IMR-90 (cell line): ENCODE measurements around the gene OSCAR. TPM values are rescaled to one million over a fixed set of nuclear protein-coding genes. Genes with fewer than 3 reads are reported as not detected.

Experiments used
- ATAC-seq: fragments of 200-7000 bp; cut with Tn5 transposase; 2 replicates; pipeline ENCODE4 v1.9.1; 2020; ENCODE audit warnings: low read depth, mild to moderate bottlenecking, moderate library complexity
- BruUV-seq: library from RNA; stranded (reverse); fragments of 400-500 nt; replicated peaks from 2 replicates; lab custom pipeline; 2021; lab: Mats Ljungman, UMichigan
- CTCF ChIA-PET: fragments of 300-600 bp; formaldehyde crosslinking; extraction: SDS; loops from one replicate; lab custom pipeline; 2021; ENCODE audit warnings: antibody characterized with exemption; lab: Yijun Ruan, JAX
- POLR2A ChIA-PET: fragments of 300-600 bp; sonication (Branson Sonifier 250); formaldehyde crosslinking; loops from one replicate; lab custom pipeline; 2022; ENCODE audit warnings: antibody characterized with exemption; ENCODE audit not compliant: unreplicated experiment; lab: Charles Lee
- DNase-seq: peaks from one replicate; pipeline ENCODE4 v3.0.0; 2013
- H2AFZ ChIP-seq: replicated peaks from 2 replicates; pipeline ENCODE3; 2013; ENCODE audit warnings: low read length, mild to moderate bottlenecking; ENCODE audit not compliant: poor library complexity
- H2AK5ac ChIP-seq: 2 replicates; pipeline ENCODE4 v1.6.1; 2013; ENCODE audit warnings: low read depth, low read length, inconsistent platforms
- H2AK9ac ChIP-seq: replicated peaks from 2 replicates; pipeline ENCODE3; 2013; ENCODE audit warnings: mild to moderate bottlenecking, low read depth, low read length, moderate library complexity; ENCODE audit not compliant: poor library complexity
- H2BK120ac ChIP-seq: 2 replicates; pipeline ENCODE4 v1.6.1; 2013; ENCODE audit warnings: low read depth, low read length, inconsistent platforms
- H2BK15ac ChIP-seq: 3 replicates; pipeline ENCODE4 v1.6.1; 2013; ENCODE audit warnings: low read depth, low read length, inconsistent platforms
- H2BK20ac ChIP-seq: 2 replicates; pipeline ENCODE4 v1.6.1; 2013; ENCODE audit warnings: low read depth, mild to moderate bottlenecking, inconsistent platforms, low read length, moderate library complexity
- H2BK5ac ChIP-seq: 2 replicates; pipeline ENCODE4 v1.6.1; 2013; ENCODE audit warnings: mild to moderate bottlenecking, low read depth, low read length, inconsistent platforms; ENCODE audit not compliant: poor library complexity, severe bottlenecking
- H3K14ac ChIP-seq: replicated peaks from 2 replicates; pipeline ENCODE4 v1.6.1; 2013; ENCODE audit warnings: low read depth, low read length, inconsistent platforms
- H3K18ac ChIP-seq: 2 replicates; pipeline ENCODE4 v1.6.1; 2013; ENCODE audit warnings: low read depth, low read length, control low read depth
- H3K23ac ChIP-seq: 2 replicates; pipeline ENCODE4 v1.6.1; 2013; ENCODE audit warnings: low read depth, low read length, inconsistent platforms
- H3K27ac ChIP-seq: 2 replicates; pipeline ENCODE4 v1.5.1; 2013; ENCODE audit warnings: mild to moderate bottlenecking, control low read depth, low read length; ENCODE audit not compliant: insufficient read depth
- H3K27me3 ChIP-seq: 2 replicates; pipeline ENCODE4 v1.6.1; 2013; ENCODE audit warnings: low read length; ENCODE audit not compliant: control insufficient read depth, insufficient read depth
- H3K36me3 ChIP-seq: 2 replicates; pipeline ENCODE4 v1.6.1; 2013; ENCODE audit warnings: low read length, mixed read lengths; ENCODE audit not compliant: control insufficient read depth, insufficient read depth
- H3K4ac ChIP-seq: 2 replicates; pipeline ENCODE4 v1.6.1; 2013; ENCODE audit warnings: low read depth, low read length, inconsistent platforms
- H3K4me1 ChIP-seq: 2 replicates; pipeline ENCODE4 v1.6.1; 2013; ENCODE audit warnings: low read length, mixed read lengths; ENCODE audit not compliant: control insufficient read depth, insufficient read depth
- H3K4me2 ChIP-seq: 2 replicates; pipeline ENCODE4 v1.6.1; 2013; ENCODE audit warnings: low read depth, mild to moderate bottlenecking, control low read depth, low read length, moderate library complexity
- H3K4me3 ChIP-seq: 2 replicates; pipeline ENCODE4 v1.5.1; 2013; ENCODE audit warnings: low read depth, mild to moderate bottlenecking, control low read depth, low read length, moderate library complexity; ENCODE audit not compliant: insufficient read depth
- H3K56ac ChIP-seq: 2 replicates; pipeline ENCODE4 v1.6.1; 2013; ENCODE audit warnings: low read length, inconsistent platforms; ENCODE audit not compliant: insufficient read depth; ENCODE audit errors: extremely low read depth
- H3K79me1 ChIP-seq, 2 experiments: 2 replicates each; pipeline ENCODE4 v1.6.1; 2013; ENCODE audit warnings: low read length in 2 of 2, inconsistent platforms in 1 of 2, low read depth in 1 of 2
- H3K9ac ChIP-seq: 2 replicates; pipeline ENCODE4 v1.6.1; 2013; ENCODE audit warnings: low read depth, low read length, control low read depth
- H3K9me1 ChIP-seq: 2 replicates; pipeline ENCODE4 v1.6.1; 2013; ENCODE audit warnings: low read length, inconsistent platforms; ENCODE audit not compliant: insufficient read depth
- H3K9me3 ChIP-seq: 2 replicates; pipeline ENCODE4 v1.6.1; 2013; ENCODE audit warnings: low read length; ENCODE audit not compliant: control insufficient read depth, insufficient read depth
- H4K20me1 ChIP-seq: 2 replicates; pipeline ENCODE4 v1.6.1; 2013; ENCODE audit warnings: low read length, inconsistent platforms; ENCODE audit not compliant: insufficient read depth
- H4K5ac ChIP-seq: 2 replicates; pipeline ENCODE4 v1.6.1; 2013; ENCODE audit warnings: mild to moderate bottlenecking, low read depth, low read length, control low read depth
- H4K8ac ChIP-seq, 2 experiments: 2 replicates each; pipeline ENCODE4 v1.6.1; 2013; ENCODE audit warnings: low read depth in 2 of 2, low read length in 2 of 2, control low read depth in 1 of 2, inconsistent platforms in 1 of 2
- H4K91ac ChIP-seq: 2 replicates; pipeline ENCODE4 v1.6.1; 2013; ENCODE audit warnings: low read depth, low read length, inconsistent platforms; ENCODE audit not compliant: insufficient read depth
- MAFK ChIP-seq: IDR thresholded peaks from 2 replicates; pipeline ENCODE4 v1.6.1; 2012; ENCODE audit warnings: low read depth, low read length, improper control_type of control experiment
- WGBS, 2 experiments: methylation state at CpG; one replicate each; pipeline versions ENCODE4 v1.1.5 to v1.1.7; 2013; ENCODE audit warnings: missing lambda C conversion rate in 2 of 2; ENCODE audit not compliant: insufficient read length in 1 of 2; ENCODE audit errors: extremely low coverage in 2 of 2; 5-methylcytosine and 5-hydroxymethylcytosine counted together
- dilution Hi-C: fragments of 300-500 bp; cut with HindIII; formaldehyde crosslinking; loops from one replicate; pipeline ENCODE4 v1.14.3; 2018; ENCODE audit warnings: low sequenced_read_pairs; ENCODE audit not compliant: unreplicated experiment
- in situ Hi-C: fragments of 300-500 bp; cut with MboI; formaldehyde crosslinking; loops from 3 replicates; pipeline ENCODE4 v1.14.3; 2019; ENCODE audit warnings: low sequenced_read_pairs, inconsistent platforms, mixed read lengths
- intact Hi-C: fragments of 100-400 bp; cut with micrococcal nuclease; formaldehyde crosslinking; loops from 2 replicates; pipeline ENCODE4 v1.10.0; 2022
- polyA plus RNA-seq, 3 experiments: library from polyadenylated mRNA; depleted of rRNA; stranded (reverse); fragments of >200 nt; gene quantifications; 2 replicates each; pipeline ENCODE4 v1.2.3, GENCODE V29; 2012; ENCODE audit warnings: low replicate concordance in 1 of 3
- total RNA-seq: library from RNA; depleted of rRNA; stranded (reverse); fragments of >200 nt; gene quantifications from 2 replicates; pipeline ENCODE4 v1.2.3, GENCODE V29; 2012
- TF ChIP-seq, protein P1 (sequence below): fragments of 150-350 bp; IDR thresholded peaks from 2 replicates; pipeline ENCODE4 v1.6.1; 2016; ENCODE audit warnings: low read depth, mild to moderate bottlenecking, low read length, moderate library complexity, borderline replicate concordance

The OSCAR gene
- total and polyA plus RNA-seq, 2 of the 4 experiments (the other 2 are of a cell fraction): 0.15 TPM; not detected in 1

DNA sequence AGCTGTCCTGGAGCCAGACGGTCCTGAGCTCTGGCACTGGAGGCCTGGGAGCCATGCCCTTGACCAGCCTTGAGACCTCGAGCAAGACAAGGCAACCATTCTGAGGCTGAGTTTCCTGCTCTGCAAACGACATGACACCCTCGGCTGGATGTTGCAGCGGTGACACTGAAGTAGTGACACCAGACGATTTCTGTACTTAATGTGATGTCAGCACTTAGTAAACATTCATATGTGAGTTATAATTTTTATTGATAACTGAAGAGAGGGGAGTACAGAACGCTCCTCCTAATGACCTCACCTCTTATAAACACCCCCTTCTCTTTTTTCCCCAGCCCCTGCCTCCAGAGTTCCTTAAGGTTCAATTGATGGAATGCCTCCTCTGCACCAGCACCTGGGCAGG lies 7.9 kb upstream of the OSCAR start:
- peaks cover 2 to 36% of the 10 kb centered on the region in 2 experiments; a peak in 3 of 4 replicates for H3K79me1 ChIP-seq
- intact Hi-C loops: loop anchor here (10.0 kb wide), 1 partner anchor 244 kb away; the partner anchor contains the start of gene MYADM
- dilution Hi-C loops: no loop called here
- H3K4me2 ChIP-seq: no peak overlapping the region
- no peak overlapping the region for H3K4me3 ChIP-seq
- no peak overlapping the region for H3K9ac ChIP-seq
- H3K4ac ChIP-seq: no peak overlapping the region
- H3K23ac ChIP-seq: no peak overlapping the region
- no peaks in the 10 kb centered on the region for H3K9me3 ChIP-seq
- TF ChIP-seq MAFK: peak; percentile 26; the same call in 1 of the 2 replicates
- TF ChIP-seq, protein P1, sequence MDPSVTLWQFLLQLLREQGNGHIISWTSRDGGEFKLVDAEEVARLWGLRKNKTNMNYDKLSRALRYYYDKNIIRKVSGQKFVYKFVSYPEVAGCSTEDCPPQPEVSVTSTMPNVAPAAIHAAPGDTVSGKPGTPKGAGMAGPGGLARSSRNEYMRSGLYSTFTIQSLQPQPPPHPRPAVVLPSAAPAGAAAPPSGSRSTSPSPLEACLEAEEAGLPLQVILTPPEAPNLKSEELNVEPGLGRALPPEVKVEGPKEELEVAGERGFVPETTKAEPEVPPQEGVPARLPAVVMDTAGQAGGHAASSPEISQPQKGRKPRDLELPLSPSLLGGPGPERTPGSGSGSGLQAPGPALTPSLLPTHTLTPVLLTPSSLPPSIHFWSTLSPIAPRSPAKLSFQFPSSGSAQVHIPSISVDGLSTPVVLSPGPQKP: no peak
- in situ Hi-C loops: loop anchor here (25.0 kb wide), 1 partner anchor 354 kb away; the partner anchor contains the start of genes CDC42EP5 and LENG9
- no peak overlapping the region for H4K5ac ChIP-seq
- H2AFZ ChIP-seq: no peak overlapping the region
- no TSS peak for BruUV-seq
- no peak overlapping the region for H2BK5ac ChIP-seq
- no peak overlapping the region for H3K27ac ChIP-seq
- H2BK15ac ChIP-seq: no peak overlapping the region
- ATAC-seq (no peak), DNase-seq (no peak)
- H2BK20ac ChIP-seq: no peak overlapping the region
- H4K91ac ChIP-seq: no peak overlapping the region
- H3K36me3 ChIP-seq: peaks cover 50% of the 10 kb centered on the region
- ChIA-PET POLR2A (no interaction called here), CTCF (no interaction called here)
- H3K56ac ChIP-seq: no peak overlapping the region
- 100% methylated on average over 2 of the region's 7 CpGs; no CpG with 5 or more reads in 1 of the 2 experiments for WGBS, 2 experiments
- H4K20me1 ChIP-seq: peaks cover 4% of the 10 kb centered on the region; the same call in 1 of the 2 replicates
- no peak overlapping the region for H2AK5ac ChIP-seq
- no peaks in the 10 kb centered on the region for H3K9me1 ChIP-seq
- H3K4me1 ChIP-seq: no peaks in the 10 kb centered on the region
- H2BK120ac ChIP-seq: no peak overlapping the region
- H2AK9ac ChIP-seq: no peak overlapping the region
- no peak overlapping the region for H3K14ac ChIP-seq
- no peak overlapping the region for H4K8ac ChIP-seq
- H3K18ac ChIP-seq: no peak overlapping the region
- no peaks in the 10 kb centered on the region for H3K27me3 ChIP-seq
